Measurements from ENCODE around the gene TSEN15.

TSEN15 gene

GRCh38 chr1:184114818-184115398, 63.4 kb downstream of the TSEN15 start:
- H3K4me3 ChIP-seq (ENCODE audit: low read length) = no peak overlapping the region
- TF ChIP-seq EZH2 (optimal IDR thresholded peaks at IDR 0.05; ENCODE audit: low read depth, low read length) = no peak
- no peak for TF ChIP-seq EZH2phosphoT487 (IDR thresholded peaks at IDR 0.05; ENCODE audit: low read length)
- no peak for TF ChIP-seq CTCF (IDR thresholded peaks at IDR 0.05; ENCODE audit: low read length)

GRCh38 chr1:184116287-184116686, 64.8 kb downstream of the TSEN15 start:
- Histone ChIP-seq H3K4me3 (ENCODE audit: low read length) (no peak overlapping the region), H3K79me2 (ENCODE audit: low read length) (no peaks in the 10 kb centered on the region), H3K4me2 (ENCODE audit: low read depth, low read length) (no peak overlapping the region), H3K9ac (ENCODE audit: low read length) (no peak overlapping the region), H3K9me2 (replicated peaks; ENCODE audit: insufficient read depth, low read length) (no peaks in the 10 kb centered on the region), H4K20me1 (ENCODE audit: insufficient read depth, low read length) (no peaks in the 10 kb centered on the region), H3K4me1 (ENCODE audit: low read length) (0 out of 2 replicates have a peak, but pooled peaks cover 4% of the 10 kb centered on the region), H3K36me3 (replicated peaks; ENCODE audit: insufficient read depth, low read length) (no peaks in the 10 kb centered on the region), H3K27me3 (replicated peaks; ENCODE audit: insufficient read depth, low read length) (no peaks in the 10 kb centered on the region), H2AFZ (ENCODE audit: low read length) (no peak overlapping the region), H3K9me3 (replicated peaks; ENCODE audit: insufficient read depth, low read length) (no peaks in the 10 kb centered on the region), H3F3A (ENCODE audit: insufficient read depth, low read length) (no peaks in the 10 kb centered on the region), H3K27ac (ENCODE audit: low read length) (no peak overlapping the region)
- TF ChIP-seq EZH2 (optimal IDR thresholded peaks at IDR 0.05; ENCODE audit: low read depth, low read length) = no peak
- TF ChIP-seq EZH2phosphoT487 (IDR thresholded peaks at IDR 0.05; ENCODE audit: low read length) = no peak
- no peak for TF ChIP-seq CTCF (IDR thresholded peaks at IDR 0.05; ENCODE audit: low read length)
- no peak for DNase-seq

More at GRCh38 chr1:184114818-184115398, 63.4 kb downstream of the TSEN15 start:
- Histone ChIP-seq H3K36me3 (replicated peaks; ENCODE audit: insufficient read depth, low read length) (no peaks in the 10 kb centered on the region), H3K9me2 (replicated peaks; ENCODE audit: insufficient read depth, low read length) (no peaks in the 10 kb centered on the region), H3K79me2 (ENCODE audit: low read length) (no peaks in the 10 kb centered on the region), H3F3A (ENCODE audit: insufficient read depth, low read length) (no peaks in the 10 kb centered on the region), H3K9ac (ENCODE audit: low read length) (no peak overlapping the region), H3K4me2 (ENCODE audit: low read depth, low read length) (no peak overlapping the region), H3K9me3 (replicated peaks; ENCODE audit: insufficient read depth, low read length) (no peaks in the 10 kb centered on the region), H3K4me1 (ENCODE audit: low read length) (0 out of 2 replicates have a peak, but pooled peaks cover 4% of the 10 kb centered on the region), H2AFZ (ENCODE audit: low read length) (no peak overlapping the region), H4K20me1 (ENCODE audit: insufficient read depth, low read length) (no peaks in the 10 kb centered on the region), H3K27me3 (replicated peaks; ENCODE audit: insufficient read depth, low read length) (no peaks in the 10 kb centered on the region), H3K27ac (ENCODE audit: low read length) (no peak overlapping the region)
- no peak for DNase-seq

GRCh38 chr1:184118046-184118445, 66.5 kb downstream of the TSEN15 start:
- Histone ChIP-seq H3F3A (ENCODE audit: insufficient read depth, low read length) (no peaks in the 10 kb centered on the region), H2AFZ (ENCODE audit: low read length) (no peak overlapping the region), H3K36me3 (replicated peaks; ENCODE audit: insufficient read depth, low read length) (no peaks in the 10 kb centered on the region), H3K4me1 (ENCODE audit: low read length) (no peaks in the 10 kb centered on the region), H3K9ac (ENCODE audit: low read length) (no peak overlapping the region), H3K79me2 (ENCODE audit: low read length) (no peaks in the 10 kb centered on the region), H3K9me2 (replicated peaks; ENCODE audit: insufficient read depth, low read length) (no peaks in the 10 kb centered on the region), H3K4me2 (ENCODE audit: low read depth, low read length) (no peak overlapping the region), H3K27me3 (replicated peaks; ENCODE audit: insufficient read depth, low read length) (no peaks in the 10 kb centered on the region), H3K27ac (ENCODE audit: low read length) (no peak overlapping the region), H3K9me3 (replicated peaks; ENCODE audit: insufficient read depth, low read length) (no peaks in the 10 kb centered on the region), H4K20me1 (ENCODE audit: insufficient read depth, low read length) (no peaks in the 10 kb centered on the region), H3K4me3 (ENCODE audit: low read length) (no peak overlapping the region)
- no peak for DNase-seq
- no peak for TF ChIP-seq CTCF (IDR thresholded peaks at IDR 0.05; ENCODE audit: low read length)
- TF ChIP-seq EZH2 (optimal IDR thresholded peaks at IDR 0.05; ENCODE audit: low read depth, low read length) = no peak
- no peak for TF ChIP-seq EZH2phosphoT487 (IDR thresholded peaks at IDR 0.05; ENCODE audit: low read length)

All from MM.1S (cell line).